Measurements from ENCODE around the gene JSRP1. TPM values are rescaled to one million over a fixed set of nuclear protein-coding genes. Genes with fewer than 3 reads are reported as not detected.

The JSRP1 gene
- total RNA-seq, 1 donor = 0.27 TPM

DNA sequence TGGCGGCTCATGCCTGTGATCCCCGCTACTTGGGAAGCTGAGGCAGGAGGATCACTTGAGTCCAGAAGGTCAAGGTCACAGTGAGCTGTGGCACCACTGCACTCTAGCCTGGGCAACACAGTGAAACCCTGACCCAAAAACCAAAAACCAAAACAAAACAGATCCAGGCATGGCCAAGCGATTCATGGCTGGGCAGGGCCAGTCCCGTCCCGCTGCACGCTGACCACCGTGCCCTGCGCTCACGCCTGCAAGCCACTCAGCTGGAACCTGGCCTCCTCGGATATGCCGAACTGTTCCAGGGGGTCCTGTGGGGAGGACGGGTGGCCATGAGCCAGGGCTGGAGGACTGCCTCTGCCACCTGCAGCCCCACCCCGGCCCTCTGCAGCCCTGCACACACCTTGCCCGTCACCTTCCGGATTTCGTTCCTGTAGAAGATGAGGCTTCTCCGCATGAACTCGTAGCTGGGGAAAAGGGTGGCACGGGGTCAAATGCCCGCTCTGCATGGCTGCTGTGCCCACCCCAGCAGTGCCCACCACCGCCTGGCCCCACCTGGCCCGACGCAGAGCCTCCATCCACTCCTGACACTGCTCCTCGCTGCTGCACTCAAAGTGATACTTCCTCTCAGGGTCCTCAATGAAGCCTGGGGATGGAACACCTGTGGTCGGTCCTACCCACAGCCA is 22.5 kb downstream of the JSRP1 start:
- no peak overlapping the region for H3K4me3 ChIP-seq (ENCODE audit: low read depth, low read length)
- no peak for DNase-seq (ENCODE audit: low read depth)
- TF ChIP-seq, protein P1, sequence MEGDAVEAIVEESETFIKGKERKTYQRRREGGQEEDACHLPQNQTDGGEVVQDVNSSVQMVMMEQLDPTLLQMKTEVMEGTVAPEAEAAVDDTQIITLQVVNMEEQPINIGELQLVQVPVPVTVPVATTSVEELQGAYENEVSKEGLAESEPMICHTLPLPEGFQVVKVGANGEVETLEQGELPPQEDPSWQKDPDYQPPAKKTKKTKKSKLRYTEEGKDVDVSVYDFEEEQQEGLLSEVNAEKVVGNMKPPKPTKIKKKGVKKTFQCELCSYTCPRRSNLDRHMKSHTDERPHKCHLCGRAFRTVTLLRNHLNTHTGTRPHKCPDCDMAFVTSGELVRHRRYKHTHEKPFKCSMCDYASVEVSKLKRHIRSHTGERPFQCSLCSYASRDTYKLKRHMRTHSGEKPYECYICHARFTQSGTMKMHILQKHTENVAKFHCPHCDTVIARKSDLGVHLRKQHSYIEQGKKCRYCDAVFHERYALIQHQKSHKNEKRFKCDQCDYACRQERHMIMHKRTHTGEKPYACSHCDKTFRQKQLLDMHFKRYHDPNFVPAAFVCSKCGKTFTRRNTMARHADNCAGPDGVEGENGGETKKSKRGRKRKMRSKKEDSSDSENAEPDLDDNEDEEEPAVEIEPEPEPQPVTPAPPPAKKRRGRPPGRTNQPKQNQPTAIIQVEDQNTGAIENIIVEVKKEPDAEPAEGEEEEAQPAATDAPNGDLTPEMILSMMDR (IDR thresholded peaks at IDR 0.05; ENCODE audit: insufficient read depth, low read length) = no peak

DNA sequence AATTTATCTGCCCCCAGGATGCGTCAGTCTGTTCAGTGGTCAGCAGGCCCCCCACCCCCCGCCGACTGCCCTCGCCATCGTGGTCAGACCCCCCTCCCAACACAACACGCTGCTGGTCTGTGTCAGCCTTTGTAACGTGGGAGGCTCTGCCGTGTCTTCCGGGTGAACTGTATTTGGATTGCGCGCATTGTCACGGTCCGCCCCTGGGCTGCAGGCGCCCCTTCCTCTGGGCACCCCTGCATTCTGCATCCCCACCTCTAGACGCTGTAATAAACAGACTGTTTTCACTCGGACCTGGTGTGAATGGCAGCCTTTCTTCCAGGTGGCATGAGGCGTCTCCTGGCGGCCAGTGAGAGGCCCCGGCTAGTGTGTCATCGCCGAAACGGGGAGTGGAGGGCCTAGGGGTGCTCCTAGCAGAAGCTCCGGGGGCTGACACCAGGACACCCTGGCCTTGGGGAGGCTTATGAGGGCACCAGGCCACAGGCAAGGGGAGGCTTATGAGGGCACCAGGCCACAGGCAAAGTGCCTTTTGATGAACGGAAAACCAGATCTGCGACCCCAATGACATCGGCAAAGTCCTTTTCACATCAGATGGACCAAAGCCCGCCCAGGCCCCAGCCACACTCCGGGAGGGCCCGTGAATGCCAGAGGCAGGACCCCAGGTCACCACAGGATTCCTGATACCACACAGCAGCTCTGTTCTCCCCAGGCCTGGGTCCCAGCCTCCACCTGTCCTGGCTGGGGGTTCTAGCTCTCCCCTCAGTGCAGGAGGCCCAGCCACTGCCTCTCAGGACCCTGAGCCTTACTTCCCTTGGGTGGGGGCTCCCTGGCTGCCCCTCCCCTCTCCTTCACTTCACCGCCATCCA is 23.7 kb downstream of the JSRP1 start:
- no peak for DNase-seq (ENCODE audit: low read depth)
- no peak overlapping the region for H3K4me3 ChIP-seq (ENCODE audit: low read depth, low read length)
- TF ChIP-seq, protein P1 (IDR thresholded peaks at IDR 0.05; ENCODE audit: insufficient read depth, low read length) = no peak

DNA sequence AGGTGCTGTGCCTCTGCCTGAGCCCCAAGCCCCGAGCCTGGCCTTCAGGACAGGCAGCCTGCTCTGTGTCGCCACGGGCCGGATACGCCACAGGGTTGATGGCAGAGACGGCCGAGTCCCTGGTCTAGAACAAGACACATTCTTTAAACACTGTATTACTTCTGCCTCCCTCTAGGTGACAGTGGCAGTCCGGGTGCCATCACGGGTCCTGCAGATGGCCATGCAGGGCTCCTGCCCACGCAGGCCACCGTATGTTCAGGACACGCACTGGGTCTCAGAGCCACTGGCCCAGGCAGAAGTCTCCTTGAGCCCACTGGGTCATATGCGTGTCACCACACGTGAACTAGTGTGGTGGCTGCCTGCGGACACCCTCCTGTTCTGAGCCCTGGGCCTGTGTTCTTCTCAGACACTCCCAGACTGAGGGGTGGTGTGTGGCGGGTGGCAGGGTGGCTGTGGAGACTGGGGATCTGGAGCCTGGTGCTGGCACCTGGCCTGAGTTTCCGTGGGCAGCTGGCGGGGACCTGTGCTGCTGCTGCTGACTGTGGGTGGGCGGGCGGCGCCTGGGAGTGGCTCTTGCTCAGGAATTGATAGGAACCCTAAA is 24.5 kb downstream of the JSRP1 start:
- H3K4me3 ChIP-seq (ENCODE audit: low read depth, low read length) = no peak overlapping the region
- DNase-seq (ENCODE audit: low read depth) = no peak
- TF ChIP-seq, protein P1 (IDR thresholded peaks at IDR 0.05; ENCODE audit: insufficient read depth, low read length) = peak; percentile 12

DNA sequence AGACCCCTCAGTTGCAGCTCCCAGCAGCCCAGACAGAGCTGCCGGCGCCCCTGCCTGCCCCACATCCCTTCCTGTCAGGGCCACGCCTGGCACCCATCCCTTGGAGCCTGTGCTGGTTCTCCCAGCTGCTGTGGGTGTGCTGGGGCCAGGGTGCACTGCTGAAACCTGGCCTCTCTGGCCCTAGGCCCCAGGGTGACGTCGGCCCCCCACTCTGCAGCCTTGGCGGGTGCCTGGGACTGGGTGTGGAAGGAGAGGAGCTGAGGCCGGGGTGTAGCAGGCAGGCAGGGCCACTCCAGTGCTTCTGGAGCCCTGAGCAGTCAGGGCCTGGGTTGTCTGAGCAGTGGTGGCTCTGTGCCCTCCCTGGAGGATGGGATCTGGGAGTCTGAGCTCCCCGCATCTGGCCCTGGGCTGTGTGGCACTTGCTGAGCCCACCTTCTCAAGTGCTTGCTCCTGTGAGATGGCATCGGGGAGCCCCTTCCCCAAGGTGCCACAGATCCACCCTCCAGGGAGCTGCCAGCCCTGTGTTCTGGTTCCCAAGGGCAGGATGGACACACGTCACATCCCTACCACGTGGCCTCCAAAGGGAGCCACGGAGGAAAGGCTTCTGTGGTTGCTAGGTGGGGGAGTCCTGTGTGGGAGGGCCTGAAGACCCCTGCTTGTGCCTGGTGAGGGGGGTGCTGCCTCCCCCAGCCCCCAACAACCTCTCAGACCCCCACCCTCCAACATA is 25.2 kb downstream of the JSRP1 start:
- no peak for DNase-seq (ENCODE audit: low read depth)
- TF ChIP-seq, protein P1 (IDR thresholded peaks at IDR 0.05; ENCODE audit: insufficient read depth, low read length) = no peak
- no peak overlapping the region for H3K4me3 ChIP-seq (ENCODE audit: low read depth, low read length)

DNA sequence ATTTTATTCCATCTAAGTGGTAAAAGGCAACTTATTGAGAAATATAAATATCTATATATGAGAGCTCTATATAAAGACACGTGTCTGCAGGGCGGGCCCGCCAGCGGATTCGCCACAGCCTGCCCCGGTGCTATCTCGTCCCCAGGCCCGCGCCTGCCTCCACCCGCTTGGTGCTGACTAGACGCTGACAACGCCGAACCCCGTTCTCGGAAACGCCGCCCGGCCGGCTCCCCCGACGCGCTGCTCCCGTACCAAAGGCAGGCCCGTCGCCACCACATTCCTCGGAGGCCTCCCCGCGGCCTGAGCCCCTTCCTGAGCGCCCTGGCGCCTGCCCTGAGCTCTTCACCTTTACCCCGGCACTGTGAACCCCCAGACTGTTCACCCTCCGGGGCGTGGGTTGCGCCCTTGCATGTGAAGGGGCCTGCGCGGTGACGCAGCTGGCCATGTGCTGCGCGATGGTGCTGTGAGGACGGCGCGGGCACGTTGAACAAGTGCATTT is 26.1 kb downstream of the JSRP1 start:
- TF ChIP-seq, protein P1 (IDR thresholded peaks at IDR 0.05; ENCODE audit: insufficient read depth, low read length) = no peak
- H3K4me3 ChIP-seq (ENCODE audit: low read depth, low read length) = no peak overlapping the region
- DNase-seq (ENCODE audit: low read depth) = no peak
